Keratinocyte (primary cell): ENCODE results near the gene METTL25B. TPM values are rescaled to one million over a fixed set of nuclear protein-coding genes. Genes with fewer than 3 reads are reported as not detected.

ENCODE experiments used
- DNase-seq: peaks from one replicate; pipeline ENCODE4 v3.0.0-alpha.2; 2011; ENCODE audit warnings: low read depth, missing footprints, low spot score
- FAIRE-seq: peaks from 2 replicates; lab custom pipeline; 2011; peaks lifted over from hg19 to GRCh38; lab: Jason Lieb, UNC
- H2AFZ ChIP-seq: 2 replicates; pipeline ENCODE4 v1.6.0; 2012; ENCODE audit warnings: low read length, control low read depth, inconsistent platforms; ENCODE audit not compliant: control insufficient read depth
- H3K27ac ChIP-seq: 2 replicates; pipeline ENCODE4 v1.5.1; 2011; ENCODE audit warnings: low read length; ENCODE audit not compliant: control insufficient read depth, insufficient read depth
- H3K27me3 ChIP-seq: 3 replicates; pipeline ENCODE4 v1.6.0; 2011; ENCODE audit warnings: low read length; ENCODE audit not compliant: control insufficient read depth, insufficient read depth; ENCODE audit errors: extremely low read depth
- H3K36me3 ChIP-seq, 2 experiments: 2 replicates in 1 of 2; 3 replicates in 1 of 2; pipeline ENCODE4 v1.5.1; 2011; ENCODE audit warnings: low read length in 2 of 2, mild to moderate bottlenecking in 1 of 2; ENCODE audit not compliant: control insufficient read depth in 2 of 2, insufficient read depth in 2 of 2; ENCODE audit errors: extremely low read depth in 1 of 2
- H3K4me1 ChIP-seq: 3 replicates; pipeline ENCODE4 v1.5.1; 2011; ENCODE audit warnings: low read length; ENCODE audit not compliant: control insufficient read depth, insufficient read depth; ENCODE audit errors: extremely low read depth
- H3K4me2 ChIP-seq: 3 replicates; pipeline ENCODE4 v1.6.0; 2011; ENCODE audit warnings: low read depth, low read length; ENCODE audit not compliant: control insufficient read depth, insufficient read depth; ENCODE audit errors: extremely low read depth
- H3K4me3 ChIP-seq, 3 experiments: fragments of 200-600 bp in 1 of 3; sonication (generic) in 1 of 3; 2 replicates in 2 of 3; 3 replicates in 1 of 3; pipeline ENCODE4 v1.5.1; 2011 to 2016; ENCODE audit warnings: low read length in 3 of 3, mild to moderate bottlenecking in 3 of 3, control low read depth in 2 of 3, inconsistent platforms in 1 of 3, low read depth in 1 of 3, mixed read lengths in 1 of 3, mixed run types in 1 of 3, moderate library complexity in 1 of 3; ENCODE audit not compliant: control insufficient read depth in 2 of 3, insufficient read depth in 2 of 3; ENCODE audit errors: extremely low read depth in 1 of 3
- H3K79me2 ChIP-seq: 2 replicates; pipeline ENCODE4 v1.6.0; 2012; ENCODE audit warnings: low read length; ENCODE audit not compliant: control insufficient read depth, insufficient read depth
- H3K9ac ChIP-seq: 3 replicates; pipeline ENCODE4 v1.6.0; 2011; ENCODE audit warnings: low read length; ENCODE audit not compliant: control insufficient read depth, insufficient read depth; ENCODE audit errors: extremely low read depth
- H3K9me1 ChIP-seq: 3 replicates; pipeline ENCODE4 v1.6.0; 2011; ENCODE audit warnings: low read length; ENCODE audit not compliant: control insufficient read depth, insufficient read depth; ENCODE audit errors: extremely low read depth
- H3K9me3 ChIP-seq: 2 replicates; pipeline ENCODE4 v1.5.1; 2012; ENCODE audit warnings: low read depth, low read length; ENCODE audit not compliant: control insufficient read depth
- H4K20me1 ChIP-seq: 3 replicates; pipeline ENCODE4 v1.6.0; 2011; ENCODE audit warnings: low read length; ENCODE audit not compliant: control insufficient read depth, insufficient read depth; ENCODE audit errors: extremely low read depth
- EZH2 ChIP-seq: IDR thresholded peaks from one replicate; pipeline ENCODE4 v1.6.1; 2012; ENCODE audit warnings: inconsistent platforms, mild to moderate bottlenecking, low read length, moderate library complexity
- dilution Hi-C: fragments of 300-500 bp; cut with MboI; formaldehyde crosslinking; loops from one replicate; pipeline ENCODE4 v1.7.0; 2020; ENCODE audit warnings: low sequenced_read_pairs; ENCODE audit not compliant: extremely low pct_ligation_motif_present
- polyA plus RNA-seq, 5 experiments: library from polyadenylated mRNA; depleted of rRNA in 3 of 5; stranded (reverse) in 3 of 5; stranded (forward) in 1 of 5; unstranded in 1 of 5; fragments of >200 nt; gene quantifications; 1 replicate in 1 of 5; 2 replicates in 3 of 5; 3 replicates in 1 of 5; pipeline versions ENCODE4 v1.2.1 to v1.2.3, GENCODE V29; 2011 to 2012; ENCODE audit warnings: missing spikeins in 2 of 5, low read depth in 1 of 5, low replicate concordance in 1 of 5
- TF ChIP-seq, protein P1 (sequence below), 3 experiments: IDR thresholded peaks in 1 of 3; conservative IDR thresholded peaks in 1 of 3; optimal IDR thresholded peaks in 1 of 3; 2 replicates in 2 of 3; 3 replicates in 1 of 3; pipeline versions ENCODE3 to v1.5.1; 2011; ENCODE audit warnings: low read length in 3 of 3, mild to moderate bottlenecking in 3 of 3, moderate library complexity in 2 of 3, control low read depth in 1 of 3, inconsistent platforms in 1 of 3; ENCODE audit not compliant: insufficient read depth in 2 of 3; ENCODE audit errors: extremely low read depth in 1 of 3

METTL25B gene
- polyA plus RNA-seq, 1 donor (not counting 4 experiments of a cell fraction or from before 2014, with no cell fraction given) = 6.0 TPM

DNA sequence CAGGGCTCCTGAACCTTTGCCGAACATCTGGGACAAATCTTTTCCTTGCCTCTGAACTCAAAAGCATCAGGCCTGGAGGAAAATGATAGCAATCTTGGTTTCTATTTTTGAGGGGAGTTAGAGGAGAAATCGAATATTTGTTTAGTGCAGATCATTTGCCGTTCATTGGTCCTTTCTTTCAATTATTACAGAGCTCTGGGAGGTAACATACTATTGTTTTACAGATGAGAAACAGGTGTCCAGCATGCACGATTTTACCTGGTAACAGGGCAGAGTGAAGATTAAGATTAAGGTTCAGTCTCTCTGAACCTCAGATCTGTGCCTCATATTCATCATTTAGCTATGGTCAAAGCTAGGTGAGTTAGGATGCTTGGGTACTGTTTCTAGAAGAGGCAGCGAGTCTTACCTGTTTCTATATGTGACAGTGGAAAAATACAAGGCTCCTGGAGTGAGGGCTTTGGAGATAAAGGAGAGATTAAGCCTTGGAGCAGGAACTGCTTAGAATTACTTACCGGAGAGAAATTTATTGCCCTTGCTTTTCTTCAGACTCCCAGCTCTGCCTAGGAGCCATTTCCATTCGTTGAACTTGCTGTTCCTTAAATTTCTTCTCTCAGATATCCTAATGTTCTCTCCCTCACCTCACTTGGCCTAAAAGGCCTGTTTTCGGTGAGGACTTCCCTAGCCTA is 40.5 kb downstream of the METTL25B start:
- dilution Hi-C loops = no loop called here
- Histone ChIP-seq H3K36me3 (peaks cover 7 to 8% of the 10 kb centered on the region in 2 experiments), H3K9ac (peak overlapping the region; percentile 98), H4K20me1 (peaks cover 10% of the 10 kb centered on the region), H3K27ac (peak overlapping the region; percentile 87), H3K27me3 (no peaks in the 10 kb centered on the region), H3K9me3 (no peaks in the 10 kb centered on the region), H3K9me1 (peaks cover 3% of the 10 kb centered on the region), H3K4me2 (peak overlapping the region; percentile 89), H3K4me1 (peaks cover 18% of the 10 kb centered on the region), H3K4me3 (peak overlapping the region; percentile 71 to 89 (median 86)), H2AFZ (no peak overlapping the region), H3K79me2 (peaks cover 63% of the 10 kb centered on the region)
- FAIRE-seq (no peak), DNase-seq (no peak)
- TF ChIP-seq, protein P1, sequence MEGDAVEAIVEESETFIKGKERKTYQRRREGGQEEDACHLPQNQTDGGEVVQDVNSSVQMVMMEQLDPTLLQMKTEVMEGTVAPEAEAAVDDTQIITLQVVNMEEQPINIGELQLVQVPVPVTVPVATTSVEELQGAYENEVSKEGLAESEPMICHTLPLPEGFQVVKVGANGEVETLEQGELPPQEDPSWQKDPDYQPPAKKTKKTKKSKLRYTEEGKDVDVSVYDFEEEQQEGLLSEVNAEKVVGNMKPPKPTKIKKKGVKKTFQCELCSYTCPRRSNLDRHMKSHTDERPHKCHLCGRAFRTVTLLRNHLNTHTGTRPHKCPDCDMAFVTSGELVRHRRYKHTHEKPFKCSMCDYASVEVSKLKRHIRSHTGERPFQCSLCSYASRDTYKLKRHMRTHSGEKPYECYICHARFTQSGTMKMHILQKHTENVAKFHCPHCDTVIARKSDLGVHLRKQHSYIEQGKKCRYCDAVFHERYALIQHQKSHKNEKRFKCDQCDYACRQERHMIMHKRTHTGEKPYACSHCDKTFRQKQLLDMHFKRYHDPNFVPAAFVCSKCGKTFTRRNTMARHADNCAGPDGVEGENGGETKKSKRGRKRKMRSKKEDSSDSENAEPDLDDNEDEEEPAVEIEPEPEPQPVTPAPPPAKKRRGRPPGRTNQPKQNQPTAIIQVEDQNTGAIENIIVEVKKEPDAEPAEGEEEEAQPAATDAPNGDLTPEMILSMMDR (optimal IDR thresholded peaks at IDR 0.05 in 1 of 3, IDR thresholded peaks at IDR 0.05 in 1 of 3, conservative IDR thresholded peaks at IDR 0.05 in 1 of 3; ENCODE audit: extremely low read depth in 1 of 3, insufficient read depth in 2 of 3, low read length in 3 of 3) = no peak
- no peak for TF ChIP-seq EZH2

DNA sequence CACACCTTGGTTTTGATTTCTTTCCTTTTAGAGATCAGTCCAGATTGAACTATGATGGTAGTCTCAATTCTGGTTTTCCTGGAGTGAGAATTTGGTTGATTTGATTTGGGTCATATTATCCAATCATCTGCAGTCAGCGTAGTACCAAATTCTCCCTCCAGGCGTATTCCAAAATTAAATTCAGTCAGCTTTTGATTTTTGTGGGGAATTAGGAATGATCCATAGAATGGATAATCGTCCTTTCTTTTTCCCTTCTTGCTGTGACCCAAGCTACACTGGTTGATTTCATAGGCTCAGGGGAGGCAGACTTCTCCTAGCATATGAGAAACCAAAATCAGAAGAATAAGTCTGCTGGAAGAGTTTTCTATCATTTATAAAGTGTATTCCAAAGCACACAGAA is 44.0 kb downstream of the METTL25B start:
- Histone ChIP-seq H3K4me1 (peaks cover 12% of the 10 kb centered on the region), H3K4me2 (no peak overlapping the region)

More for the DNA sequence above, 44.0 kb downstream of the METTL25B start:
- H3K36me3 ChIP-seq = peaks cover 9 to 10% of the 10 kb centered on the region in 2 experiments
- no peaks in the 10 kb centered on the region for H3K27me3 ChIP-seq
- no peak overlapping the region for H3K4me3 ChIP-seq
- no peak overlapping the region for H3K27ac ChIP-seq
- H2AFZ ChIP-seq = no peak overlapping the region
- TF ChIP-seq, protein P1 (optimal IDR thresholded peaks at IDR 0.05 in 1 of 3, IDR thresholded peaks at IDR 0.05 in 1 of 3, conservative IDR thresholded peaks at IDR 0.05 in 1 of 3; ENCODE audit: extremely low read depth in 1 of 3, insufficient read depth in 2 of 3, low read length in 3 of 3) = no peak
- no peak for TF ChIP-seq EZH2
- H4K20me1 ChIP-seq = peaks cover 10% of the 10 kb centered on the region
- no peak overlapping the region for H3K9ac ChIP-seq
- no peak for DNase-seq
- H3K9me1 ChIP-seq = peaks cover 3% of the 10 kb centered on the region
- no peak for FAIRE-seq
- no peaks in the 10 kb centered on the region for H3K9me3 ChIP-seq
- dilution Hi-C loops = no loop called here
- peaks cover 89% of the 10 kb centered on the region for H3K79me2 ChIP-seq
